HG03175 (cell line): Measurements from ENCODE around the gene TFAP2A.

Experiments
- ATAC-seq: cut with Tn5 transposase; IDR thresholded peaks from one replicate; pipeline ENCODE4 v1.9.1; 2021; ENCODE audit warnings: mild to moderate bottlenecking, moderate library complexity; ENCODE audit not compliant: unreplicated experiment

Gene TFAP2A

GRCh38 chr6:10384610-10385523 lies 30.0 kb downstream of the TFAP2A start:
- ATAC-seq, result no peak

- no peak for ATAC-seq
These were observed 30.7 kb downstream of the TFAP2A start for GRCh38 chr6:10384091-10384609.

- no peak for ATAC-seq
These were observed 31.4 kb downstream of the TFAP2A start for GRCh38 chr6:10383331-10384090.

- no peak for ATAC-seq
These were observed 32.0 kb downstream of the TFAP2A start for GRCh38 chr6:10382728-10383330.

GRCh38 chr6:10382322-10382721 lies 32.6 kb downstream of the TFAP2A start:
- no peak for ATAC-seq

- no peak for ATAC-seq
These were observed 33.1 kb downstream of the TFAP2A start for GRCh38 chr6:10381830-10382208.

- no peak for ATAC-seq
These were observed 33.6 kb downstream of the TFAP2A start for GRCh38 chr6:10381133-10381829.

- ATAC-seq, result no peak
These were observed 39.4 kb downstream of the TFAP2A start for GRCh38 chr6:10375391-10375969.

GRCh38 chr6:10373642-10374359 lies 41.1 kb downstream of the TFAP2A start:
- ATAC-seq, result no peak

GRCh38 chr6:10369896-10370295 lies 45.0 kb downstream of the TFAP2A start:
- no peak for ATAC-seq

GRCh38 chr6:10368861-10369260 lies 46.0 kb downstream of the TFAP2A start:
- no peak for ATAC-seq

- ATAC-seq, result no peak
These were observed 51.0 kb downstream of the TFAP2A start for GRCh38 chr6:10363911-10364310.

GRCh38 chr6:10362300-10362699 lies 52.6 kb downstream of the TFAP2A start:
- no peak for ATAC-seq

GRCh38 chr6:10361428-10361827 lies 53.4 kb downstream of the TFAP2A start:
- ATAC-seq, result no peak

- ATAC-seq, result no peak
These were observed 55.3 kb downstream of the TFAP2A start for GRCh38 chr6:10359581-10359980.

GRCh38 chr6:10355115-10355702 lies 59.7 kb downstream of the TFAP2A start:
- ATAC-seq, result no peak

- no peak for ATAC-seq
These were observed 63.1 kb downstream of the TFAP2A start for GRCh38 chr6:10351791-10352190.

- no peak for ATAC-seq
These were observed 64.2 kb downstream of the TFAP2A start for GRCh38 chr6:10350720-10351119.

- ATAC-seq, result no peak
These were observed 67.1 kb downstream of the TFAP2A start for GRCh38 chr6:10347561-10348327.
